WTC11 (cell line): Measurements from ENCODE around the gene MEGF6. TPM values are rescaled to one million over a fixed set of nuclear protein-coding genes. Genes with fewer than 3 reads are reported as not detected.
"Not testable (repeated sequence)": the region's sequence is repeated elsewhere in the genome, so short reads cannot be mapped to it uniquely, and the experiment has no call there.

ENCODE experiments used
- ATAC-seq: fragments of 200-7000 bp; cut with Tn5 transposase; 2 replicates; pipeline ENCODE4 v1.10.0; 2021; ENCODE audit warnings: mild to moderate bottlenecking, moderate library complexity
- CTCF ChIA-PET: fragments of 300-600 bp; sonication (Branson Sonifier 250); formaldehyde crosslinking; loops from one replicate; lab custom pipeline; 2021; ENCODE audit warnings: antibody characterized with exemption; lab: Charles Lee
- POLR2A ChIA-PET: fragments of 350-600 bp; sonication (Branson Sonifier 250); formaldehyde crosslinking; loops from one replicate; lab custom pipeline; 2021; ENCODE audit warnings: antibody characterized with exemption; lab: Charles Lee
- DNase-seq: peaks from one replicate; pipeline ENCODE4 v3.0.0; 2021; ENCODE audit warnings: low spot score
- H3K27ac Mint-ChIP-seq: 2 replicates; pipeline ENCODE4 v1.8.0; 2021; ENCODE audit warnings: mixed read lengths
- H3K27me3 Mint-ChIP-seq: 2 replicates; pipeline ENCODE4 v1.8.0; 2021; ENCODE audit warnings: low read depth, mild to moderate bottlenecking, moderate library complexity, mixed read lengths
- H3K36me3 Mint-ChIP-seq: 2 replicates; pipeline ENCODE4 v1.8.0; 2021; ENCODE audit warnings: mixed read lengths
- H3K4me1 Mint-ChIP-seq: 2 replicates; pipeline ENCODE4 v1.8.0; 2022; ENCODE audit warnings: mixed read lengths
- H3K4me3 Mint-ChIP-seq: 2 replicates; pipeline ENCODE4 v1.8.0; 2021; ENCODE audit warnings: mild to moderate bottlenecking, moderate library complexity, mixed read lengths
- H3K9me3 Mint-ChIP-seq: 2 replicates; pipeline ENCODE4 v1.8.0; 2021; ENCODE audit warnings: mixed read lengths
- FOXP1 ChIP-seq: sonication (generic); formaldehyde crosslinking; IDR thresholded peaks from 2 replicates; pipeline ENCODE4 v1.8.0; 2022; ENCODE audit warnings: missing genetic modification reagents, mild to moderate bottlenecking, moderate library complexity, borderline replicate concordance
- GABPB1 ChIP-seq: sonication (generic); formaldehyde crosslinking; IDR thresholded peaks from 2 replicates; pipeline ENCODE4 v1.8.1; 2023; ENCODE audit warnings: mild to moderate bottlenecking, missing genetic modification reagents
- IRF2 ChIP-seq: sonication (generic); formaldehyde crosslinking; IDR thresholded peaks from 2 replicates; pipeline ENCODE4 v1.8.0; 2022; ENCODE audit warnings: low read depth, missing genetic modification reagents, borderline replicate concordance
- JUN ChIP-seq: sonication (generic); formaldehyde crosslinking; IDR thresholded peaks from 2 replicates; pipeline ENCODE4 v1.8.0; 2023; ENCODE audit warnings: mild to moderate bottlenecking, missing genetic modification reagents
- NR2C2 ChIP-seq: sonication (generic); formaldehyde crosslinking; IDR thresholded peaks from 2 replicates; pipeline ENCODE4 v1.8.0; 2022; ENCODE audit warnings: mild to moderate bottlenecking, missing genetic modification reagents
- TCF7 ChIP-seq: sonication (generic); formaldehyde crosslinking; IDR thresholded peaks from 2 replicates; pipeline ENCODE4 v1.8.0; 2022; ENCODE audit warnings: mild to moderate bottlenecking, low read depth, missing genetic modification reagents, moderate library complexity
- ZNF671 ChIP-seq: fragments of 250-450 bp; sonication (Bioruptor Pico); IDR thresholded peaks from 2 replicates; pipeline ENCODE4 v1.8.0; 2021; ENCODE audit warnings: mild to moderate bottlenecking
- total RNA-seq: library from RNA; stranded (reverse); gene quantifications from 3 replicates; pipeline ENCODE4 v1.2.3, GENCODE V29; 2021
- TF ChIP-seq, protein P1 (sequence below): sonication (generic); formaldehyde crosslinking; IDR thresholded peaks from 2 replicates; pipeline ENCODE4 v1.8.0; 2022; ENCODE audit warnings: missing genetic modification reagents
- TF ChIP-seq, protein P2 (sequence below): sonication (generic); formaldehyde crosslinking; conservative IDR thresholded peaks from 2 replicates; pipeline ENCODE4 v1.8.1; 2022; ENCODE audit warnings: mild to moderate bottlenecking, missing genetic modification reagents
- TF ChIP-seq, protein P3 (sequence below): sonication (generic); formaldehyde crosslinking; IDR thresholded peaks from 2 replicates; pipeline ENCODE4 v1.8.1; 2023; ENCODE audit warnings: mild to moderate bottlenecking, moderate library complexity, missing genetic modification reagents
- TF ChIP-seq, protein P4 (sequence below): sonication (generic); formaldehyde crosslinking; IDR thresholded peaks from 2 replicates; pipeline ENCODE4 v1.8.1; 2022; ENCODE audit warnings: mild to moderate bottlenecking, moderate library complexity, missing genetic modification reagents
- TF ChIP-seq, protein P5 (sequence below): sonication (generic); formaldehyde crosslinking; IDR thresholded peaks from 2 replicates; pipeline ENCODE4 v1.8.1; 2022; ENCODE audit warnings: low read depth, missing genetic modification reagents, borderline replicate concordance
- TF ChIP-seq, protein P6 (sequence below): sonication (generic); formaldehyde crosslinking; IDR thresholded peaks from 2 replicates; pipeline ENCODE4 v1.8.1; 2023; ENCODE audit warnings: mild to moderate bottlenecking, missing genetic modification reagents, moderate library complexity

MEGF6 gene
- total RNA-seq, 1 experiment from 2014 or later, result 24.9 TPM

DNA sequence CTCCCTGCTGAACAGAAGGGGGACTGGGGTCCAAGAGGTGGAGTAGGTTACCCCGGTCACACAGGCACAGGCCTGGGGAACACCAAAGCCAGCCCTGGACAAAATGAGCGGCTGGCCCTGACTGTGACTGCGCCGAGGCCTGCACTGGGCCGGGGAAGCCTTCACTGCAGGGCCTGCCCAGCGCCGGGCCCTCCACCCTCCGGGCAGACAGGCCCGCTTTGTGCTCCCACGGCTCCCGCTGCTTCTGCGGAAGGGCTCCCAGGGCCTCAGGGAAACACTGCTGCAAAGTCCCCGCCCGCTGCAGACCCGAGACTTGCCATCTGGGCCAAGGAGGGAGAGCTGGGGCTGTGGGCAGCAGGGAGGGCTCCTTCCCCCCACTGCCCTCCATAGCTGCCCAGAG is 35.3 kb downstream of the MEGF6 start (continued):
- TF ChIP-seq, protein P1, sequence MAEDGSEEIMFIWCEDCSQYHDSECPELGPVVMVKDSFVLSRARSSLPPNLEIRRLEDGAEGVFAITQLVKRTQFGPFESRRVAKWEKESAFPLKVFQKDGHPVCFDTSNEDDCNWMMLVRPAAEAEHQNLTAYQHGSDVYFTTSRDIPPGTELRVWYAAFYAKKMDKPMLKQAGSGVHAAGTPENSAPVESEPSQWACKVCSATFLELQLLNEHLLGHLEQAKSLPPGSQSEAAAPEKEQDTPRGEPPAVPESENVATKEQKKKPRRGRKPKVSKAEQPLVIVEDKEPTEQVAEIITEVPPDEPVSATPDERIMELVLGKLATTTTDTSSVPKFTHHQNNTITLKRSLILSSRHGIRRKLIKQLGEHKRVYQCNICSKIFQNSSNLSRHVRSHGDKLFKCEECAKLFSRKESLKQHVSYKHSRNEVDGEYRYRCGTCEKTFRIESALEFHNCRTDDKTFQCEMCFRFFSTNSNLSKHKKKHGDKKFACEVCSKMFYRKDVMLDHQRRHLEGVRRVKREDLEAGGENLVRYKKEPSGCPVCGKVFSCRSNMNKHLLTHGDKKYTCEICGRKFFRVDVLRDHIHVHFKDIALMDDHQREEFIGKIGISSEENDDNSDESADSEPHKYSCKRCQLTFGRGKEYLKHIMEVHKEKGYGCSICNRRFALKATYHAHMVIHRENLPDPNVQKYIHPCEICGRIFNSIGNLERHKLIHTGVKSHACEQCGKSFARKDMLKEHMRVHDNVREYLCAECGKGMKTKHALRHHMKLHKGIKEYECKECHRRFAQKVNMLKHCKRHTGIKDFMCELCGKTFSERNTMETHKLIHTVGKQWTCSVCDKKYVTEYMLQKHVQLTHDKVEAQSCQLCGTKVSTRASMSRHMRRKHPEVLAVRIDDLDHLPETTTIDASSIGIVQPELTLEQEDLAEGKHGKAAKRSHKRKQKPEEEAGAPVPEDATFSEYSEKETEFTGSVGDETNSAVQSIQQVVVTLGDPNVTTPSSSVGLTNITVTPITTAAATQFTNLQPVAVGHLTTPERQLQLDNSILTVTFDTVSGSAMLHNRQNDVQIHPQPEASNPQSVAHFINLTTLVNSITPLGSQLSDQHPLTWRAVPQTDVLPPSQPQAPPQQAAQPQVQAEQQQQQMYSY (CRISPR knock-in tag), result no peak

DNA sequence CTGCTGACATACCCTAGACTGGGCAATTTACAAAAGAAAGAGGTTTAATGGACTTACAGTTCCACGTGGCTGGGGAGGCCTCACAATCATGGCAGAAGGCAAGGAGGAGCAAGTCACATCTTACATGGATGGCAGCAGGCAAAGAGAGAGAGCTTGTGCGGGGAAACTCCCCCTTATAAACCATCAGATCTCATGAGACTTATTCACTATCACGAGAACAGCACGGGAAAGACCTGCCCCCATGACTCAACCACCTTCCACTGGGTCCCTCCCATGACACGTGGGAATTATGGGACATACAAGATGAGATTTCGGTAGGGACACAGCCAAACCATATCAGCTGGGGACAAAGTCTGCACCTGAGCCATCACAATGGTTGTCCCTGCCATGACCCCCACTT is 35.8 kb downstream of the MEGF6 start:
- H3K27ac Mint-ChIP-seq, POLR2A ChIA-PET, ATAC-seq, H3K4me3 Mint-ChIP-seq, H3K27me3 Mint-ChIP-seq, H3K9me3 Mint-ChIP-seq, H3K4me1 Mint-ChIP-seq, DNase-seq, H3K36me3 Mint-ChIP-seq: not testable (repeated sequence)
- CTCF ChIA-PET, result interaction anchor here (1.2 to 1.6 kb wide), 2 partner anchors 11 to 13 kb away, joined by 3 to 5 read pairs; no protein-coding TSS in a partner anchor

DNA sequence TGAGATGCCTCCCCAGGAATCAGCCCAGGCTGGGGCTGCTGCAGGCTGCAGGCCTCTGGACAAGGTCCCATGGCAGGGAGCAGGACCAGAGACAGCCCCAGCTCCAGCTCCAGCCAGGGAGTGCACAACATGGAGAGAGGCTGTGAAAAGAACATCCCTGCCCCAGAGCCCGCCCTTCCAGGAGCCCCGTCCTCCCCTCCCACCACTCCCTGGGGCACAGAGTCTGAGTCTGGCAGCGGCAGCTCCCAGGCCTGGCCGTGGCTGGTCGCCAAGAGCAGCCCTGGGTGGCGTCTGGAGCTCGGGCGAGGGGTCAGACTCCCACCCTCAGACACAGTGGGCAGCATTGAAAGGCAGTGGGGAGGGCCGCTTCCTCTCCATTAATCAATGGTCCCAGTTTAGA is 37.8 kb downstream of the MEGF6 start:
- Mint-ChIP-seq H3K4me1 (no peaks in the 10 kb centered on the region), H3K27me3 (no peaks in the 10 kb centered on the region), H3K4me3 (no peak overlapping the region), H3K27ac (no peak overlapping the region), H3K9me3 (no peaks in the 10 kb centered on the region), H3K36me3 (peaks cover 4% of the 10 kb centered on the region; the same call in 1 of the 2 replicates)
- DNase-seq (no peak), ATAC-seq (no peak)
- ChIA-PET POLR2A (no interaction called here), CTCF (interaction anchor here (1.1 kb wide), 1 partner anchor 8 kb away, joined by 3 read pairs; no protein-coding TSS in a partner anchor)
- no peak for TF ChIP-seq GABPB1
- TF ChIP-seq IRF2 (CRISPR knock-in tag), result no peak
- no peak for TF ChIP-seq JUN (CRISPR knock-in tag)

DNA sequence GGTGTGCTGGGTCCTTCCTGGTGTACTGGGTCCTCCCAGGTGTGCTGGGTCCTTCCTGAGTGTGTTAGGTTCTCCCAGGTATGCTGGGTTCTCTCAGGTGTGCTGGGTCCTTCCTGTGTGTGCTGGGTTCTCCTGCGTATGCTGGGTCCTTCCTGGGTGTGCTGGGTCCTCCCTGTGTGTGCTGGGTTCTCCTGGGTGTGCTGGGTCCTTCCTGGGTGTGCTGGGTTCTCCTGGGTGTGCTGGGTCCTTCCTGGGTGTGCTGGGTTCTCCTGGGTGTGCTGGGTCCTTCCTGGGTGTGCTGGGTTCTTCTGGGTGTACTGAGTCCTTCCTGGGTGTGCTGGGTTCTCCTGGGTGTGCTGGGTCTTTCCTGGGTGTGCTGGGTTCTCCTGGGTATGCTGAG is 38.7 kb downstream of the MEGF6 start:
- DNase-seq, H3K9me3 Mint-ChIP-seq, POLR2A ChIA-PET, H3K27me3 Mint-ChIP-seq, H3K4me3 Mint-ChIP-seq, H3K27ac Mint-ChIP-seq, H3K36me3 Mint-ChIP-seq, ATAC-seq, CTCF ChIA-PET, H3K4me1 Mint-ChIP-seq: not testable (repeated sequence)

DNA sequence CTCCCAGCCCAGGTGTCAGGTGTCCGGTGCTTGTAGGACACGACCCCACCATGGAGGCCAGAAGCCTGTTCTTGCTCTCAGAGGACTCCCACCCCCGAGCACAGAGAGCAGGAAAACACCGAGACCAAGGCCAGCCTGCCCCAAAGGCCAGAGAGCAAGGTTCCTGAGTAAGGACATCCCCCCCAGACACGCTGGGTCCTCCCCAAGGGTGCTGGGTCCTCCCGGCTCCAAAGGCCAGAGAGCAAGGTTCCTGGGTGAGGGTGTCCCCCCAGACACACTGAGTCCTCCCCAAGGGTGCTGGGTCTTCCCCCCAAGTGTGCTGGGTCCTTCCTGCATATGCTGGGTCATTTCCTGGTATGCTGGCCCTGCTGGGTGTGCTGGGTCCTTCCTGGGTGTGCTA is 40.0 kb downstream of the MEGF6 start:
- Mint-ChIP-seq H3K4me3 (no peak overlapping the region), H3K9me3 (no peaks in the 10 kb centered on the region), H3K36me3 (peaks cover 4% of the 10 kb centered on the region; the same call in 1 of the 2 replicates), H3K27ac (no peak overlapping the region), H3K4me1 (no peaks in the 10 kb centered on the region), H3K27me3 (no peaks in the 10 kb centered on the region)
- ChIA-PET CTCF (no interaction called here), POLR2A (no interaction called here)
- DNase-seq, result no peak
- no peak for ATAC-seq
- TF ChIP-seq, protein P2, sequence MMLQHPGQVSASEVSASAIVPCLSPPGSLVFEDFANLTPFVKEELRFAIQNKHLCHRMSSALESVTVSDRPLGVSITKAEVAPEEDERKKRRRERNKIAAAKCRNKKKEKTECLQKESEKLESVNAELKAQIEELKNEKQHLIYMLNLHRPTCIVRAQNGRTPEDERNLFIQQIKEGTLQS (CRISPR knock-in tag), result no peak
- no peak for TF ChIP-seq ZNF671 (CRISPR knock-in tag)
- TF ChIP-seq TCF7 (CRISPR knock-in tag), result no peak
- TF ChIP-seq JUN (CRISPR knock-in tag), result no peak
- TF ChIP-seq FOXP1, result no peak
- TF ChIP-seq NR2C2 (CRISPR knock-in tag), result no peak
- TF ChIP-seq, protein P3, sequence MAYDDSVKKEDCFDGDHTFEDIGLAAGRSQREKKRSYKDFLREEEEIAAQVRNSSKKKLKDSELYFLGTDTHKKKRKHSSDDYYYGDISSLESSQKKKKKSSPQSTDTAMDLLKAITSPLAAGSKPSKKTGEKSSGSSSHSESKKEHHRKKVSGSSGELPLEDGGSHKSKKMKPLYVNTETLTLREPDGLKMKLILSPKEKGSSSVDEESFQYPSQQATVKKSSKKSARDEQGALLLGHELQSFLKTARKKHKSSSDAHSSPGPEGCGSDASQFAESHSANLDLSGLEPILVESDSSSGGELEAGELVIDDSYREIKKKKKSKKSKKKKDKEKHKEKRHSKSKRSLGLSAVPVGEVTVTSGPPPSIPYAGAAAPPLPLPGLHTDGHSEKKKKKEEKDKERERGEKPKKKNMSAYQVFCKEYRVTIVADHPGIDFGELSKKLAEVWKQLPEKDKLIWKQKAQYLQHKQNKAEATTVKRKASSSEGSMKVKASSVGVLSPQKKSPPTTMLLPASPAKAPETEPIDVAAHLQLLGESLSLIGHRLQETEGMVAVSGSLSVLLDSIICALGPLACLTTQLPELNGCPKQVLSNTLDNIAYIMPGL, result no peak
- TF ChIP-seq, protein P4, sequence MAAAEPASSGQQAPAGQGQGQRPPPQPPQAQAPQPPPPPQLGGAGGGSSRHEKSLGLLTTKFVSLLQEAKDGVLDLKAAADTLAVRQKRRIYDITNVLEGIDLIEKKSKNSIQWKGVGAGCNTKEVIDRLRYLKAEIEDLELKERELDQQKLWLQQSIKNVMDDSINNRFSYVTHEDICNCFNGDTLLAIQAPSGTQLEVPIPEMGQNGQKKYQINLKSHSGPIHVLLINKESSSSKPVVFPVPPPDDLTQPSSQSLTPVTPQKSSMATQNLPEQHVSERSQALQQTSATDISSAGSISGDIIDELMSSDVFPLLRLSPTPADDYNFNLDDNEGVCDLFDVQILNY, result no peak
- TF ChIP-seq, protein P5, sequence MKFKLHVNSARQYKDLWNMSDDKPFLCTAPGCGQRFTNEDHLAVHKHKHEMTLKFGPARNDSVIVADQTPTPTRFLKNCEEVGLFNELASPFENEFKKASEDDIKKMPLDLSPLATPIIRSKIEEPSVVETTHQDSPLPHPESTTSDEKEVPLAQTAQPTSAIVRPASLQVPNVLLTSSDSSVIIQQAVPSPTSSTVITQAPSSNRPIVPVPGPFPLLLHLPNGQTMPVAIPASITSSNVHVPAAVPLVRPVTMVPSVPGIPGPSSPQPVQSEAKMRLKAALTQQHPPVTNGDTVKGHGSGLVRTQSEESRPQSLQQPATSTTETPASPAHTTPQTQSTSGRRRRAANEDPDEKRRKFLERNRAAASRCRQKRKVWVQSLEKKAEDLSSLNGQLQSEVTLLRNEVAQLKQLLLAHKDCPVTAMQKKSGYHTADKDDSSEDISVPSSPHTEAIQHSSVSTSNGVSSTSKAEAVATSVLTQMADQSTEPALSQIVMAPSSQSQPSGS (CRISPR knock-in tag), result no peak
- TF ChIP-seq, protein P1 (CRISPR knock-in tag), result no peak
- TF ChIP-seq, protein P6, sequence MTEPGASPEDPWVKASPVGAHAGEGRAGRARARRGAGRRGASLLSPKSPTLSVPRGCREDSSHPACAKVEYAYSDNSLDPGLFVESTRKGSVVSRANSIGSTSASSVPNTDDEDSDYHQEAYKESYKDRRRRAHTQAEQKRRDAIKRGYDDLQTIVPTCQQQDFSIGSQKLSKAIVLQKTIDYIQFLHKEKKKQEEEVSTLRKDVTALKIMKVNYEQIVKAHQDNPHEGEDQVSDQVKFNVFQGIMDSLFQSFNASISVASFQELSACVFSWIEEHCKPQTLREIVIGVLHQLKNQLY (CRISPR knock-in tag), result no peak
